Ammon's horn (tissue), 1 donor: ENCODE measurements around the gene ZNF79.

ENCODE experiments used
- DNase-seq: peaks from one replicate; pipeline ENCODE4 v3.0.0-alpha.2; 2016; ENCODE audit warnings: low spot score

Gene ZNF79

GRCh38 chr9:127398275-127398647 is 25.9 kb upstream of the ZNF79 start:
- no peak for DNase-seq

DNA sequence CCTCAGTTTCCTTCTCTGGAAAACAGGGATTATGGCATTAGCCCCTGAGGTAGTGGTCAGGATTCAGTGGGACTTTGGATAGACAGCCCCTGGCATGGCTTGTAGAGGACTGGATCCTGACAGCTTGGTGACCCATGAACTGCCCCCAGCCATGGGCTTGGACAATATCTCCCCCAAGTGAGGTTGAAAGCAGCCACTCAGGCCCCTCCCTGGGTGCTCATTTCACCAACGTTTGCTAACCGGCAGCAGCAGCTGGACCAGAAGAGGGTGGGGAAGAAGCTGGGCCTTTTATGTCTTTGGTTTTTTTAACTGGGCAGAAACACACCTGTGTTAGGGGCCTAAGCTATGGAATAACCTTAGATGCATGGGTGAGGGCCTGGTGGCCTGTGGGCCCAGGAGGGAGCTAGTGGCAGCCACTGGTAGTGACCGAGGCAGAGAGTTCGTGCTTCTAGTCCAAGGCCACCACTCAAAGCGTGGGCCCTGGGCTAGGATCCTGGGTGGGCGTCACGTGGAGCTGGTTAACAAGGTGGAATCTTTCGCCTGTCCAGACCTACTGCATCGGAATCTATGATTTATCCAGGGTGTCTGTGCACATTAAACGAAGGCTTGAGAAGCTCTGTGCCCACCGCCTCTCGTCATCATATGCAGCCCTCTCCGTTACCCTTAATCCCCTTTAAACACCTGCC is 25.3 kb upstream of the ZNF79 start:
- no peak for DNase-seq

- DNase-seq: no peak
These were observed 24.4 kb upstream of the ZNF79 start for GRCh38 chr9:127399736-127400269.

DNA sequence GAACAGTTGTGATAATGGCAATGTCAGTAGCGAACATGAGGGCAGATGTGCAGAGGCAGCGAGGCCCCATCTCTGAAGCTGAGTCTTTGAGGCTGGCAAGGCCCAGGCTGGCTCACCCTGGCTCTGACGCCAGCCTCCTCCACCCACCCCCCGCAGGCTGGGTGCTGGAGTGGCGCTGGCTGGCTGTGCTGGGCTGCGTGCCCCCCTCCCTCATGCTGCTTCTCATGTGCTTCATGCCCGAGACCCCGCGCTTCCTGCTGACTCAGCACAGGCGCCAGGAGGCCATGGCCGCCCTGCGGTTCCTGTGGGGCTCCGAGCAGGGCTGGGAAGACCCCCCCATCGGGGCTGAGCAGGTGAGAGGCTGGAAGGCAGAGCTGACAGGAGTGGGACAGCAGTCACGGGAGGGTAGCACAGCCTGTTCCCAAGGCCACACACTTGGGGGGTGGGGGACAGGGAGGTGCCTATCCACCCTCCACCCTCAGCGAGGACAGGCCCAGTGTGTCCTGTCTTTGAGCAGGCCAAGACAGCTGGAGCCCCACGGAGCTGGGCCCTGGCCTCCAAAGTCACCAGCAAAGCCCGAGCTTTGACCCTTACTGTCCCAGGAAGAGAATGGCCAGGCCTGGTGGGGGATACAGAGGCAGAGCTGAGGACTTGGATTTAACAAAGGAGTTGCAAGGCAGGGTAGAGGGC is 21.6 kb upstream of the ZNF79 start:
- no peak for DNase-seq

- no peak for DNase-seq
These were observed 20.5 kb upstream of the ZNF79 start for GRCh38 chr9:127403507-127404192.

DNA sequence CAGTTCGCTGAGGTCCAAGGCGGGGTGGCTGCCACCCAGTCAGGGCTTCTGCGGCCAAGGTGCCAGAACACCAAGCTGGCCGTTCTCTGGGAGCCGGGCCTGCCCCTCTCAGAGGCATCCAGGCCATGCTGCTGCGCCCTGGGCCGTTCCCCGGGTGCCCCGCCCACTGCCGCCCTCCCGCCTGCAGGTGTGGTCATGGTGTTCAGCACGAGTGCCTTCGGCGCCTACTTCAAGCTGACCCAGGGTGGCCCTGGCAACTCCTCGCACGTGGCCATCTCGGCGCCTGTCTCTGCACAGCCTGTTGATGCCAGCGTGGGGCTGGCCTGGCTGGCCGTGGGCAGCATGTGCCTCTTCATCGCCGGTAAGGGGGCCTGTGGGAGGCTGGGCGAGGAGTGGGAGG is 19.6 kb upstream of the ZNF79 start:
- DNase-seq: no peak

GRCh38 chr9:127405344-127406125 is 18.6 kb upstream of the ZNF79 start:
- DNase-seq: no peak

DNA sequence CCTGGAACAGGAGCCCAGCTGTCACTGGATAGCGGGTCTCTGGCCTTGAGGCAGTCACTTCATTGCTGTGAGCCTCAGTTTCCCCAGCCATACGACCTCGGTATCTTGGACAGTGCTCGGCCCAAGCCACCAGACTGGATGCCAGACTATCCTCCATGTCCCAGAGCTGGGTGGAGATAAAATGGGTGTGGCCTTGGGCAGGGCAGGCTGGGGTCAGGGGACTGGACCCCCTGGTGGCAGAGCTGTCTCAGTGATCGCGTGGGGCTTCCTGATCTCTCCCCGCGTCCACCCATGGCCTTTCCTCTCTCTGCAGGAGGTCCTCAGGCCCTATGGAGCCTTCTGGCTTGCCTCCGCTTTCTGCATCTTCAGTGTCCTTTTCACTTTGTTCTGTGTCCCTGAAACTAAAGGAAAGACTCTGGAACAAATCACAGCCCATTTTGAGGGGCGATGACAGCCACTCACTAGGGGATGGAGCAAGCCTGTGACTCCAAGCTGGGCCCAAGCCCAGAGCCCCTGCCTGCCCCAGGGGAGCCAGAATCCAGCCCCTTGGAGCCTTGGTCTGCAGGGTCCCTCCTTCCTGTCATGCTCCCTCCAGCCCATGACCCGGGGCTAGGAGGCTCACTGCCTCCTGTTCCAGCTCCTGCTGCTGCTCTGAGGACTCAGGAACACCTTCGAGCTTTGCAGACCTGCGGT is 17.2 kb upstream of the ZNF79 start:
- no peak for DNase-seq

DNA sequence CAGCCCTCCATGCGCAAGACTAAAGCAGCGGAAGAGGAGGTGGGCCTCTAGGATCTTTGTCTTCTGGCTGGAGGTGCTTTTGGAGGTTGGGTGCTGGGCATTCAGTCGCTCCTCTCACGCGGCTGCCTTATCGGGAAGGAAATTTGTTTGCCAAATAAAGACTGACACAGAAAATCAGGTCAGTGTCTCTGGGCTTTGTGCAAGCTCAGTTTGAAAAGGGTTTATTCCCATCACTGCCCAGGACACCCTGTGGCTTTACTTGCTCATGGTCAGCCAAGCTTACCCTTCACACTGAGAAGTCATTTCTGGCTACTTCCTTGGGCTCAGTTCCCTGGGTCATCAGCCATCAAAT is 16.7 kb upstream of the ZNF79 start:
- DNase-seq: no peak

DNA sequence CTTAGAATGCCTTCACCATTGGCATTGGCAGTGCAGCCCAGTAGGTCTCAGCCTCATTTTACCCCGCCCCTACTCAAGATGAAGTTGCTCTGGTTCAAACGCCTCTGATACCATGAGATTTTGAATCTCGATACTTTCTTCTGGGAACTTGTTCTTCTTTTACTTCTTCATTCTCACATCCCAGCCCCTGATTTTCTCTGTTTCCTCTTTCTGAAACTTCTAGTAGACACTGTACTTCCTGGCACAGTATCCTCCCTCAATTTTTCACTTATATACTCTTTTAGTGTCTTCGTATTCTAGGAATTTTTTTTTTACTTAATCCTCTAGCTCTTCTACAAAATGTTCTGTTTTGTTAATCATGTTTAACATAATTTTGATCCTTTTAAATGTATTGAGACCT is 13.1 kb upstream of the ZNF79 start:
- DNase-seq: no peak

DNA sequence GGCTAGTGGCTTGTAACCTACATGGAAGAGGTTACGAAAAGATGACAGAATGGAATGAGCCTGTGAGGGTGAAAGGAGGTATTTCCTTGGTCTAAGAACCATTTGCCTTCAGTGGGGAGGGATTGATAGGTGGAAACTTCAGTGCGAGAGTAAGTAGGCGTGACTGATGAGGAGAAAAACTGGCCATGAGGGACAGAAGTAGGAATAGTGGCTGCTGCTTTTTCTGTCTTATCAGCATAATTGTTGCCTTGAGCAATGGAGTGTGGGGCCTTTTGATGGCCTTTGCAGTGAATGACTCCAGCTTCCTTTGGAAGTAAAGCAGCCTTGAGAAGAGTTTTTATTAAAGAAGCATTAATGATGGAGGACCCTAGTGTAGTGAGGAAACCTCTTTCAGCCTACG is 9.0 kb upstream of the ZNF79 start:
- DNase-seq: no peak

DNA sequence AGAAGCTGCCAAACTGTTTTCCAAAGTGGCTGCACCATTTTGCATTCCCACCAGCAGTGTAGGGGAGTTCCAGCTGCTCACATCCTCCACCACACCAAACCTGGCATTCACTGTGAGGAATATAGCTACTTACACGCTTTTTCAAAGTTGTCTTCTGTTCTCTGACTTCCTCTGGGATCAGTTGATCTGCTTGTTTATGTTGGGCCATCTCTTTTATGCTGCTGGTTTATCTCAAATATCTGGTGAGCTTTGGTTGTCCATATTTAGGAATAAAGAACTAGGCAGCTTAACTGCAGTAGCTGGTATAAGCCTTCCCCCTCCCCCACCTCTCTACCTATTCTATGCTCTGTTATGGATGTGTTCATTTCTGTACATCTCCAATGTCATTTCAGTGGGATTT is 8.5 kb upstream of the ZNF79 start:
- DNase-seq: no peak

GRCh38 chr9:127417131-127418036 is 6.8 kb upstream of the ZNF79 start:
- DNase-seq: no peak

- no peak for DNase-seq
These were observed 6.1 kb upstream of the ZNF79 start for GRCh38 chr9:127418037-127418471.

DNA sequence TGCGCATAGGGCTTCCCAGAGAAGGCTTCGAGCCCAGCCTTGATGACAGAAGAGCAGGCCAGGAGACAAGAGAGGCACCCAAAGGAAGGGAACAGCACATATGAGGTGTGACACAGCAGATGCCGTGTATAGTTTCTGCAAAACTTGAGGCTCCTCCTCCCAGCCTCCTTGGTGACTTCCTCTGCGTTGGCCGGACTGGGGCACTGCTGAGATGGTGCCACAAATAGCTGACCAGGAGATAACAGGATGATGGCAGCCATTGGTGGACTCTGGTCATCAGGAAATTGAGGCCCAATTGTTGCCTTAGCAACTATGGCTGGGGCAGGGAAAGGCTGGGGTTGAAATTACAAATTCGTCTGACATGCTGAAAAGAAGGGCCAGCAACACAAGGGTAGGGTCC is 4.8 kb upstream of the ZNF79 start:
- DNase-seq: no peak

DNA sequence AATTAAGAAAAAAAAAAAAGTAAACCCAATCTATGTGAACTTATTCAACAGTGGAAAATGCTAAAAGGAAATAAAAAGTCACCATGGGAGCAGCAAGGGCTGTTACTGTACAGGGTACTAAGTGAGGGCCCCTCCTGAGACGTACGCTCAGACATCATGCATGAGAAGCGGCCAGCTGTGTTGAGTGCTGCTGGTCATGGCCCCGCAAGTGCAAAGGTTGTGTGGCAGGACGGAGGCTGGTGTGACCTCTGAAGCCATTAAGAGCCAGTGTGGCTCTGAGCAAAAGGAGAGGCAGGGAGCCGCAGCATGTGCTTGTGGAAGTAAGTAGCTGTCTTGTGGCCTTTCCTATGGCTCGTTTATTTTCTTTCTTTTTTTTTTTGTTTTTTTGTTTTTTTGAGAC is 3.1 kb upstream of the ZNF79 start:
- DNase-seq: no peak

DNA sequence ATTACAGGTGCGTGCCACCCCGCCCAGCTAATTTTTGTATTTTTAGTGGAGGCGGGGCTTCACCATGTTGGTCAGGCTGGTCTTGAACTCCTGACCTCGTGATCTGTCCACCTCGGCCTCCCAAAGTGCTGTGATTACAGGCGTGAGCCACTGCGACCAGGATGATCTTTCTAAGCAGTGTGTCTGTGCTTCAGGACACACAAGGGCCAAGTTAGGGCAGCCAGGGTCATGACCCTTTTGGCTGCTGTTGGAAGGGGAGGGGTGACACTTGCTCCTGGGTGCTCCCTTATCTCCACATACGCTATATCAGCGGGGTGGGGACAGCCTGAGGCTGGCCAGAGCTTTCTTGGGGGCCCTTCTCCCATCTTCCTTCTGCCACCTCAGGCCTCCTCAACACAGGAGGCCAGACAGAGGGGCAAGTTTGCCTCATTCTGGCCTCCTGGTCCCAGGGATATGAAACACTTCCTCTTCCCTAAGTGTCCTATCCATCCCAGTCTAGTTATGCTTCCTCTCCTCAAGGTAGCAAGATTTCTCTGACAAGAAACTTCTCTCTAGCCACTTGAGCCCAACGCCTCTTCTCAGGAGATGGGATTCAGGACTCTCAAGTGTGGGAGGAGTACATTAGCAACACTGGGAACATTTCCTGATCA is 1.9 kb upstream of the ZNF79 start:
- no peak for DNase-seq

- DNase-seq: no peak
These were observed 1.4 kb upstream of the ZNF79 start for GRCh38 chr9:127422787-127423186.

DNA sequence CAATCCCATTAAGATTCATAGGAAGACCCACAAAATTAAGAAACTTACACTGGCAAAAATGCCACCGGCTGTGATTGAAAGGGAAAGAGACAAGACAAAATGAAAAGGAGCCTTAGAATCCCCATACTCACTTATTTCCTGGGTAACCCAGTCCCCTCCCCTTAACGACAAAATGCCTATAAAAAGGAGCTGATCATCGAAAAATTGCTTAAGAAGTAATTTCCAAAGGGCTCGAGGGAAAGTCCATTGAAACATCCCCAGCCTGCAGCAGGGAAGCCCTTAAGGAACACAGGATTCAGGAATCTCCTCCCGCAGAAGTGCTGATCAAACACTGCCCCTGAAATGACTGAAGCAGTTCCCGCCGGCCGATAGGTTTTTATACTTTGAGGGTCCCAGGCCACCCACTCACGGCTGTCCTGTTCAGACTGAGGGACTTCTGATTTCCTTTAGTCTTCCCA is 677 bp upstream of the ZNF79 start:
- no peak for DNase-seq

DNA sequence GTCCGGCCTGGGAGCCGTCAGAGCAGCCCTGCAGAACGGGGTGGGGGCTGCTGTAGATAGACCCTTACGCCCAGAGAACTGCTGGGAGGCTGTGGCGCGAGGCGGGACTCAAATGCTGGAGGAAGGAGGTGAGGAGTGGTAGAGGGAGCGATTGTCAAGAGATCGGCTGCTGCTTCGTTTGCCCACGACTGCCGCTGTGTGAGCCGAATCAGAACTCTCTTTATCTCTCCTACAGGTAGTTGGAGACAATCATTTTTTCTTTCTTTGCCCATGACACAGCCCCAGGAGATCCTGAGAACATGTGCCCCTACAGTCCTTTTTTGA is 456 bp downstream of the ZNF79 start:
- DNase-seq: peak; percentile 63
